ENCODE measurements around the gene CD28.

CD28 gene

GRCh38 chr2:203734276-203734983 is 28.0 kb downstream of the CD28 start:
- Histone ChIP-seq H3K4me3 (replicated peaks; ENCODE audit: low read depth, low read length) (no peak overlapping the region), H3K27me3 (replicated peaks; ENCODE audit: control insufficient read depth, insufficient read depth, low read length) (no peaks in the 10 kb centered on the region), H3K36me3 (ENCODE audit: control insufficient read depth, insufficient read depth, low read length) (peaks cover 2% of the 10 kb centered on the region; the same call in 1 of the 2 replicates)
- no peak for TF ChIP-seq CTCF (IDR thresholded peaks at IDR 0.05; ENCODE audit: insufficient read depth, low read length, poor library complexity, severe bottlenecking)
- no peak for DNase-seq (ENCODE audit: extremely low read depth, insufficient read length)

GRCh38 chr2:203737360-203737759 is 30.9 kb downstream of the CD28 start:
- H3K27me3 ChIP-seq (replicated peaks; ENCODE audit: control insufficient read depth, insufficient read depth, low read length) = no peaks in the 10 kb centered on the region
- peaks cover 2% of the 10 kb centered on the region; the same call in 1 of the 2 replicates for H3K36me3 ChIP-seq (ENCODE audit: control insufficient read depth, insufficient read depth, low read length)
- TF ChIP-seq CTCF (IDR thresholded peaks at IDR 0.05; ENCODE audit: insufficient read depth, low read length, poor library complexity, severe bottlenecking) = no peak
- H3K4me3 ChIP-seq (replicated peaks; ENCODE audit: low read depth, low read length) = no peak overlapping the region
- no peak for DNase-seq (ENCODE audit: extremely low read depth, insufficient read length)

- no peak for DNase-seq (ENCODE audit: extremely low read depth, insufficient read length)
- peaks cover 2% of the 10 kb centered on the region; the same call in 1 of the 2 replicates for H3K36me3 ChIP-seq (ENCODE audit: control insufficient read depth, insufficient read depth, low read length)
These were observed 32.9 kb downstream of the CD28 start for GRCh38 chr2:203739351-203739750.

GRCh38 chr2:203740871-203741281 is 34.4 kb downstream of the CD28 start:
- DNase-seq (ENCODE audit: extremely low read depth, insufficient read length) = no peak
- no peak overlapping the region for H3K4me3 ChIP-seq (replicated peaks; ENCODE audit: low read depth, low read length)
- no peak for TF ChIP-seq CTCF (IDR thresholded peaks at IDR 0.05; ENCODE audit: insufficient read depth, low read length, poor library complexity, severe bottlenecking)
- H3K36me3 ChIP-seq (ENCODE audit: control insufficient read depth, insufficient read depth, low read length) = peaks cover 2% of the 10 kb centered on the region; the same call in 1 of the 2 replicates
- no peaks in the 10 kb centered on the region for H3K27me3 ChIP-seq (replicated peaks; ENCODE audit: control insufficient read depth, insufficient read depth, low read length)

More at GRCh38 chr2:203739351-203739750, 32.9 kb downstream of the CD28 start:
- Histone ChIP-seq H3K27me3 (replicated peaks; ENCODE audit: control insufficient read depth, insufficient read depth, low read length) (no peaks in the 10 kb centered on the region), H3K4me3 (replicated peaks; ENCODE audit: low read depth, low read length) (no peak overlapping the region)
- no peak for TF ChIP-seq CTCF (IDR thresholded peaks at IDR 0.05; ENCODE audit: insufficient read depth, low read length, poor library complexity, severe bottlenecking)

- H3K4me3 ChIP-seq (replicated peaks; ENCODE audit: low read depth, low read length) = no peak overlapping the region
- TF ChIP-seq CTCF (IDR thresholded peaks at IDR 0.05; ENCODE audit: insufficient read depth, low read length, poor library complexity, severe bottlenecking) = no peak
- H3K36me3 ChIP-seq (ENCODE audit: control insufficient read depth, insufficient read depth, low read length) = no peaks in the 10 kb centered on the region
- no peaks in the 10 kb centered on the region for H3K27me3 ChIP-seq (replicated peaks; ENCODE audit: control insufficient read depth, insufficient read depth, low read length)
- no peak for DNase-seq (ENCODE audit: extremely low read depth, insufficient read length)
These were observed 35.1 kb downstream of the CD28 start for GRCh38 chr2:203741566-203741965.
